NCI-H748 (cell line): ENCODE measurements around the gene NTM.
"Not testable (repeated sequence)": the region's sequence is repeated elsewhere in the genome, so short reads cannot be mapped to it uniquely, and the experiment has no call there.

ENCODE experiments used
- DNase-seq: peaks from one replicate; lab custom pipeline; 2025; ENCODE audit not compliant: unreplicated experiment; lab: John Stamatoyannopoulos, UW

NTM gene

DNA sequence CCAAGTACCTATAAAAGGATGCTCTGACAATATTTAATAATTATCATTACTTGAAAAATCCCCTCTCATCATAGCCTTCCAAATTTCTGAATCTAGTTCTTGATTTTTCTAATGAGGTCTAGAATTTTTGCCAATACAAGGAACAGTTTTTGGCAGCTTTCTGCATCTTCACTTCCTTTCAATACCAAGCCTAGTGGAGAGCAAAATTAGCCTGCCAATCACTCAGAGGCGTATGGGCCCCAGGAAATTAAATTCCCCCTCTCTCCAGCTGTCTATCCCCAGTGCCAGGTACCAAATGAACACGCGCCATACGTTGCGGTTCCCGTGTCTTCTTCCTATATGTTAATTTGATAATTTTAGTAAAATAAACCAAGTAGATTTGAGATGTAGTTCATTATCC is 293.9 kb downstream of the NTM start:
- DNase-seq: no peak

DNA sequence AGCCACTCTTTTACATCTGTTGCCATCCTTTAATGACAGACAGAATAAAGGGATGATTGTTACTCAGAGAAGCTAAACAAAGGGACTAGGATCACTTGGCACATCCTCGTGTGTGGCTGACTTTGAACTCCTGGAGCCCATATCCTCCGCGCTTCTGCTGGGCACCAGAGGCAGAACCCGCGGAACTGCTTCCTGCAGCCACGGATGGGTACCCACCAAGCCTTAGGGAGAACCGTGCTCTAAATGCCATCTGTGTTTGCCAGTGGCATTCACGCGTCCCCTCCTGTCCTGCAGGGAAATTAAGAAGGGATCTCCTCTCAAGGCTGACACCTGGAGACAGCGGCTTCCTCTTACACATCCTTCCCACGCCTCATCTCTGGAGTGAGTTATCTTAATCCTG is 294.4 kb downstream of the NTM start:
- DNase-seq: no peak

DNA sequence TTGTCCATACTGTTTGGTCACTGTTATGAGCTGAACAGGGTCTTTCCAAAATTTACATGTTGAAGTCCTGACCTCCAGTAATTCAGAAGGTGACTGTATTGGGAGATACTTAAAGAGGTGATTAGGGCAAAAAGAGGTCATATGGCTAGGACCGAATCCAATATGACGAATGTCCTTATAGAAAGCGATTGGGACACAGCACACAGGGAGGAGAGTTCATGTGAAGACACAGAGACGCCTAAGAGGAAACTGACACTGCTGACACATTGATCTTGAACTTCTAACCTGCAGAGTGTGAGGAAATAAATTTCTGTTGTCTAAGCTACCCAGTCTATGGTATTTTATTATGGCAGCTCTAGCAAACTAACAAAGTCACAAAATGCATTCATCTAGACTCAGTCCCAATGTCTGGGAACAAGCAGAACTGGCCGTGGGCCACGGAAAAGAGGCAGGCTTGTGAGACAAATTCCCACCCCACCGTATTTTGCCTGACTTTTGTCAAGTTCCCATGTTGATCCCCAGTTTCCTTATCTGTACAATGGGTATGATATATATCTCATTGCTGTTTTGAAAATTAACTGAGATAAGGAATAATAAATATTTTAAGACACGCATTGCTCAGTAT is 295.0 kb downstream of the NTM start:
- no peak for DNase-seq

DNA sequence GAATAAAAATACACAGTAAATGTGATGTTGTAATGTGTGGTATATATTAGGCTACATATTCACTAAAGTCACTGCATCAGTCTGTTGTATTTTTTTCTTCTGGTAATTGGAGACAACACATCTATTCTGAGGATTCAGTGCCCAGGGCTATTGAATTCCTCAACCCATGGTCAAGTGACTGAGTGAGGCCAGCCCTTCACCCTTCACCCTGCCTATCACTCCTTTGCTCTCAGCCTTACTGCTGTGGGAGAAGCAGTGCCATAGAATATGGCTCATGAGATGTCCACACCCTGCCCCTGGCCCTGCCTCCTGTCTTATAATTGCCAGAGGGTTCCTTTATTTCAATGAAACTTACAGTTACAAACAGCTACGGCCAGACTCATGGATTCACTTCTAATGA is 295.6 kb downstream of the NTM start:
- no peak for DNase-seq

DNA sequence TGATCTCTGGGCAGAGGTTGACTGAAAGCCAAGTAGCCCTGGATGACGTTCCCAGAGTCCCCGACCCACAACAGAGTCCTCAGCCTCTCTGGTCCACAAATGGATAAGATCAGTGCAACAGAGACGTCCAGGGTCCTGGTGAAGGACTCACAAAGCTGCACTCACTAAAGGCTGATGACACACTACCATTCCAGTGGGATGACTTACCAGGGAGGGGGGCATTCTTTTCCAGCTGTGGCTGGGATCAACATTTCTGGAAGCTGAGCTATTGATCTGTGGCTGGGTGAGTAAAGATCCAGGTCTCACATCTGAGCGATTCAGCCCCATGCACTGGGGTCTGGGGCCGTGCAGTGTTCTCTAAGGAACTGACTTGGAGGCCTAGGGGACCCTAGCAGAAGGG is 296.2 kb downstream of the NTM start:
- DNase-seq: no peak

DNA sequence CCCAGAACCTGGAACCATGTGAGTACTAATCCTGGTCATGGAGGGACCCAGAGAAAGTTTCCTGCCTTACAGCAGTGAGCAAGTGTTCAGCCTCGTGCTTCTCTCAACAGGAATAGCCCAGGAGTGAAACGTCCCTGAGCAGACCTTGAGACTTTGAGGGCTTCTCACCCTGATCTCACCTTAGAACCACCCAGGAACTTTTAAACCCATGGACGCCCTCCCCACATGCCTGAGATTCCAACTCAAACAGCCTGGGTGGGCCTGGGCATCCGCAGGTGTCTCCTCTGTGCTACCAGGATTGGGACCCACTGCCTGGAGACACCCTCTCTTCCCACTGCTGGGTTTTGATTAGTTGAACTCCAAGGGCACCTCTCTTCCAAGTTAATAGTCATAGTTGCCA is 297.2 kb downstream of the NTM start:
- no peak for DNase-seq

DNA sequence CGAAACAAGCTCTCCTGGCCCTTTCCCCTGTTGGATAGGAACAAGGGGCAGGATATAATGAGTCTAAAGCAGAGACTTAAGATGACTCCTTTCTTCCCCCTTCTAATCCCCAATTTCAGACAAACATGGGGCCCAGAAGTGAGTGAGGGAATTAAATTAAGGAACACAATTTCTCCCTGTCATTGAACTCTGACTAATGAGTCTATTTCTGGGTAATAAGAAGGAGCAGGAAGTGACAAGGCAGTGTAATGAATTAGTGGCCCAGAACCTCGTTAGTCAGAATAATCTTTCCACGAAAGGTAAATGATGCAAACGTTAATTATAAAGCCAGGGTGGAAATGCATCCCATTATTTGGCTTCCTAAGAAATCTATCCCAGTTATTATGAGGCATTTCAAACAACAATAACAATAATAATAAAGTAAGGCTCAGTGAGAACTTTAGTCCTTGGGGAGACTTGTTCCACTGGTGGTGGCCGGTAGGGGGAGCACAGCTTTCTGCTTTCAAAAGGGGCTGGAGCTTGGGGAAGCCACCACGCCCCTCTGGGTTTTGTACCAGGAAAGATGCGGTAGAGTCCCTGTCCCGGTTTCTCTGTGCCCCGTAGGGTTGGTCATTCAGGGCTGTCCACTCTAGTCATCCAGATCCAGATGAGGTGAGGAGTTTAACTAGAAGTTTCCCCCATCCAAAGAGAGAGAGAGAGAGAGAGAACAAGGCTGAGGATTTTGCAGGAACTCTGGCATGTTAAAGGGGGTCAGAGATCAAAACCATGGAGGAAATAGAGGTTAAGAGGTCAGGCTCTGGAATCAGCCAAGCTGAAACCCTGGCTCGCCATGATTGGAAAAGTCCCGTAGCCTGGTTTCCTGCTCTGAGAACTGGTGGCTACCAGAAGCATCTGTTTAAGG is 298.3 kb downstream of the NTM start:
- DNase-seq: peak; percentile 55

DNA sequence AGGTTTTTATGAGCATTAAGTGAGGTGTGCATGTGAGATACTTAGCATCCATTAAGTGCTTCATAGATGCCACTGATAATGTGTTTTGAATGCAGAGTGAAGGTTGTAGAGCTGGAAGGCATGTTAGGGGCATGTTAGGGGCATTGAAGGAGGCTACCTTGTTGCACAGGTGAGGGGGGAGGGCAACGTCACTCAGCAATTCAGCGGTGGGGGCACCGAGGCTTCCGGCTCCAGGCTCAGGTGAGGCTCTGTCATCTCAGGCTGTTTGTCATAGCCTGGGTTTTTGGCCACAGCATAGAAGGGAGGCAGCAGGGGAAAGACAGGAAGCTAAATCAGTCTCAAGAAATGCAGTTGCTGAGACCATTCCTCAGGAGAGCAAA is 299.0 kb downstream of the NTM start:
- no peak for DNase-seq

DNA sequence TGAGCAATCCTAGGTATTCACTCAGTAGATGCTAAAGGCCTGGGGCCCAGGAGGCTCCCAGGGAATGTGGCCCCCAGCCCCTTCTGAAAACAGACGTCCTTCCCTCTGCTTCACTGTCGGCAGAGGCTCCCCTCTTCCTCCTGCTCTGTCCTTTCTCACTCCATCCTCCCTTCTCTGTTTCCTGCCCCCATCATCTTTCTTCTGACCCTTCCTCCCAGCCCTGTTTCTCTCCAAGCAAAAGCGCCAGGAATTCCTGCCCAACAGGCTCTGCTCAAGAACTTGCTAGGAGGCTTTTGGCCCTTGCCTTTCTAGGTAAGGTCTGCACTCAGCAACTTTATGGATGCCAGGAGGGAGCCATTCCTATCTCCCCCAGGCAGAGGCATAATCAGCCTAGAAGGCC is 300.5 kb downstream of the NTM start:
- no peak for DNase-seq

DNA sequence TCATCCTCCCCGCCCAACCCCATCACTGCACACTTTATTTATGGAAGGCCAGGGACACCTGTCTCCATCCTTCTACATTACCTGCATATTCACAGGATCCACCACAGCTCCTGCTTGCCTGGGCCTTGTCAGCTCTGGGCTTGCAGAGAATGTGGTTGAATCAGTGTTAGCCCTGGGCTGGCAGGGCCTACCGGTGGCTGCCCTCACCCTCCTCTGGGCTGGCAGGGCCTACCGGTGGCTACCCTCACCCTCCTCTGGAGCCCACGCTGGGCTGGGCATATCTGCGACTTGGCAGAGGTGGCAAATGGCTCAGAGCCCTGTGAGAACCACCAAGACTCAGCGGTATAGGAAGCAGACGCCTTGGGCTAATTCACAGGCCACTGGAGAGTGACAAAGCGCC is 300.9 kb downstream of the NTM start:
- DNase-seq: no peak

DNA sequence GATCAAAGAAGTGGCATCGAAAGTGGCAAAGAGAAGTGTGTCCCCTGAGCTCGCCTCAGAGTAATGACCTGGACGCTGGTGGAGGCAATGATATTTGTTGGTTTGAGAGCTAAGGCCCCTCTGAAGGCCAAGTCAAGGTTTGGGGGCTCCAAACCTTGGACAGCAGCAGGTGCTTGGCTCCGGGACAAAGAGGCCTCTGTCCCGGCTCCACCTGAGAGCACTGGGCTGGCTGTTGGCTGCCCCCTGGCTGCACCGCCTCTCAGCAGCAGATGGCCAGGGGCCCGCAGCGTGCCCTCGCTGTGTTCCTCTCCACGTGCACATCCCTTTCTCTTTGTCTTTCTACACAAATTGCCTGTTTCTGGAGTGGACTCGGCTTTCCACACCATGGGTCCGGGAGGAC is 301.3 kb downstream of the NTM start:
- DNase-seq: no peak

DNA sequence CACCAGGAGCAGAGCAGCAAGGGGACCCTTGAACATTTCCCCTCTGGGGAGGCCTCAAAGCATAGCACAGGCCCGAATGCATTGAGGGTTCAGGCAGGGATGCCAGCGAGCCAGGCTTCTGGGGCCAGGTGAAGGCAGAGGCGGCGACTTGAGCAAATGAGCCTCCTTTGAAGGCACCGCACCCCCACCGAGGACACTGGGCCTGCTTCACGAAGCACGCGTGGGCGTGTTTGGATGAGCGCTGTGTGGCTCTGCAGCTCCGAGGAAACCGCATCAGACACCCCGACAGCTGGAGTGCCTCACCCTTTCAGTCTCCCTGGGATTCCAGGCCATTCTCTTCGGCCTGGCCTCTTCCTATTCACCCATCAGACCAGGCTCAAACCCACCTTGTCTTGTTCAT is 301.8 kb downstream of the NTM start:
- DNase-seq: no peak

DNA sequence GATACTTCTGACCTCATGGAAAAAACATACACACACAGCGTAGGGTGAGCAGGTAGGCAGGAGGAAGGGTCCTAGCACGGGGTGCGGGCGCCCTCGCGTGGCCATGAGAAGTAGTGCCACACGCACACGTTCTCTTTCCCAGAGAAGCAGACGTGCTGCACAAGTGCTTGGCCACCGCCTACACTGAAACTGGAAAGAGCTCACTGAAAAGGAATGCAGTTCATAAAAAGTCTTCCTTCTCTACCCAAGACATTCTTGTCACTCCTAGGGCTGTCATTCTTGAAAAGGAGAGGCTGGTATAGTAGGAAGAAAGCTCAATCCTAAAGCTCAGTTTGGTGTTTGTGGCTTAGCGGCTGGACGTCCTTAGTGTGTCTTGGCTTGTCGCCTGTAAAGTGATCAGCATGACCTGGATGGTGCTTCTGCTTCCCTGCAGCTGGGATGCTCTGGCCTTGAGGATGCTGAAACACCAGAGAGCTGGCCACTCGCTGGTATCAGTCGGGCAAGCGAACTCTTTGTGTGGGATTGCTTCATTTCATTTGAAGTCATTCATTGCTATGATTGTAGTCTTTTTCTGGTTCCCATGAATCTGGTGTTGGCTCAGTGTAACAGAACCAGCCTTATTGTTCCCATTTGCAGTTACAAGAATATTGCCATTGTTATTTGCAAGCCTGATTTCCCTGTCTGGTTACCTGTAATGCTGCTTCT is 303.8 kb downstream of the NTM start:
- peak; percentile 51 for DNase-seq

DNA sequence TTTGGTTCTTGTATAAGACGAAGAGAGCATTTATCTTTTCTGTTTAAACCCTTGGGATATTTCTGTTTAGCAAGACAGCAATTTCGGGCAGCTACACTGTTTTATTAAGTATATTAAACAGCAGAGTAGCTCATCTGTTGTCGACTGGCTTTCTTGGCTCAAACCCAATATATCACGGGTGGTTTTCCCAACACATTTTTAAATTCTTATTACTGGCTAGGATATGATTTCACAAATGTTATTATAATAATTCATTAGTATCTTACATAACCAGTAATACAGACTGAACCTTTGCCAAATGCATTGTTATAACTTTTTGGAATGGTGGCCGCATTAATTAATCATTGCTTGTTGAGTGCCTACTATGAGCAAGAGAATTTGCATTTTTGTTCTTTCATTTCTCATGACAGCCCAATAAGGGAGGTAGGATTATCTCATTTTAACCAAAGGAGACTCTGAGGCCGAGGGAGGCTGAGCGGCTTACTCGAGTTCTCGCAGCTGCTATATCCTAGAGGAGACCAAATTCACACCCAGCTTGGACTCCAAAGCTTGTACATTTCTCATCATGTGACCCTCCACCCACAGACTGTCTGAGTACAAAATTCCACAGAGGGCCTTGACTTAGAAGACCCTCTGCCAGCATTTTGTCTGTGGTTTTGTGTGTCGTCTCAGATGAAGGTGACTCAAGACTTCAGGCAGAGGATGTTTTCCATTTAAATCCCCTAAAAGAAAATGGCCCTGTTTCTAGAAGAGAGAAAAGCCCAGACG is 304.9 kb downstream of the NTM start:
- DNase-seq: no peak

DNA sequence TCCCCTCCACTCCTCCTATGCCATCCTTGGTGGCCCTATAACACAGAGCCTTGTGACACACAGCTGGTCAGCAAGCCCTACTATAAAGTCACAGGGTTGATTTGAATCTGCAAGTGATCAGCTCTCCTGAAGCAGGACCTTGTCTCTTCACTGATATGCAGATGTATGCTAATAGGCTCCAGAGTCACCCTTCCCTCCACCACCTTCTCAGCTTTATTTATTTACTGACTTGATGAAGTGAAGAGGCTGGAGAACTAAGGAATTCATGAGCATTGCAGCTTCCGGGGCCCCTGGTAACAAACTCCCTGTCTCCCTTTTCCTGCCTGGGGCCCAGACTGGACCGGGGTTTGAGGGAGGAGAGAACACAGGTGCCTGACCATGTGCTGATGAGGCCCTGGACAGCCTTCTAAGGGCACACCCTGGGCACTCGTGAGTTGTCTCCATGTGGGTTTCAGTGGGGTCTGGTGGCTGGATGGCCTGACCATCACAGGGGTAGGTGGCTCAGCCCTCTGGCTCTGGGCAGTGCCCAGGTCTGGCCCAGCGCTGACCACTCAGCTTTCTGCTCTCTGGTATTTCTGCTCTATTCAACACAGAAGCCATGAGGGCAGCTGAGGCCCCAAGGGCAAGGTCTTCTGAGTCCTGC is 307.5 kb downstream of the NTM start:
- DNase-seq: no peak

DNA sequence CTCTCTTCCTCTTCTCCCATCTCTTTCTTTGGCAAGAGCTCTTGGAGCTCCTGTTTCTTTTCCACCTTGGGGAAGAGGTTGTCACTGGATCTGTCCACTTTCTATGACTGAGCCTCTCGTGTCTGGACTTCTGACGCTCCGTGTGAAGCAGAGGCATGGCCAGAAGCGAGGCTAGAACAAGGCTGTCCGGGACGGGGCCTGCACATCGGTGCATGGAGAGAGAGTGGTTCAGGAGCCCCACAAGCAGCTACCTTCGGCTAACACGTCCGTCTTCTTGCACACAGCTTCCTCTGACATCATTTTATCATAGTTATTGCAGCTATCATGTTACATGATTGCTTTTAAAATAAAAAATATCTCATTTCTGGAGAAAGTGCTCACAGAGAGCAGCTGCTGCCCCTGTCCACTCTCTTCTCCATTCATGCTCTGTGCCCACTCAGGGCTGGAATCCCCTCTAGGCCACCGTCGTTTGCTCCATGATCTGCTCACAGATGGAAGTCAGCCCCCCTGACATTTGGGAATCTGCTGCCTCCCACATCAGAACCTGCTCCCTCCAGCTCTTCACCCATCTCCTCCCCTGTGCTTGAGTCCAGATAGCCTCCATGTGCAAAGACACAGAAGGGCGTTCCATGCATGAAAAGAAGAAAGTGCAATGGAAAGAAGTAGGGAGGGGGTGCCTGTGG is 308.4 kb downstream of the NTM start:
- no peak for DNase-seq

DNA sequence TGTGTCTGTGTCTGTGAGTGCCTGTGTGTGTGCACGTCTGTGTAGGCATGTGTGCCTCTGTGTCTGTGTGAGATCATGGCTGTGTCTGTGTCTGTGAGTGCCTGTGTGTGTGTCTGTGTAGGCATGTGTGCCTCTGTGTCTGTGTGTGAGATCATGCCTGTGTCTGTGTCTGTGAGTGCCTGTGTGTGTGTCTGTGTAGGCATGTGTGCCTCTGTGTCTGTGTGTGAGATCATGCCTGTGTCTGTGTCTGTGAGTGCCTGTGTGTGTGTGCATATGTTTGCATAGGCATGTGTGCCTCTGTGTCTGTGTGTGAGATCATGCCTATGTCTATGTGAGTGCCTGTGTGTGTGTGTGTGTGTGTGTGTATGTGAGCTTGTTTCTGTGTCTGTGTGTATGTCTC is 310.0 kb downstream of the NTM start:
- not testable (repeated sequence) for DNase-seq

DNA sequence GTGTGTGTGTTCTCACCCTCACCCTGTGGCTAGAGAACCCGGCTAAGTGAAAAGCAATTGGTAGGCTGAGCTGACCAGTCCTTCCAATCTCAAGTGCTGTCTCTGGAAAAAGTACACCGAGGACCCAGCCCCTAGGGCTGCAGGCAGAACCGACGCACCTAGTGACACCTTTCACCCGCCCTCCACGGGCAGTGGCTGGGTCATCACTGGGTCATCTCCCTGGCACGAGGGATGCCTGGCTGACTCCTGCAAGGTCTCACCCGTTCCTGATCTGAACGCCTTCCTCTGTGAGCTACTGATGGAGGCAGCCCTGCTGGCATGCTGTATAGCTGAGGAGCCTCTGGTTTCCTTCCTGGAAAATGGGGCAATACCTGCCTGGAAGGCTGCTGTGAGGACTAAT is 311.5 kb downstream of the NTM start:
- DNase-seq: no peak

DNA sequence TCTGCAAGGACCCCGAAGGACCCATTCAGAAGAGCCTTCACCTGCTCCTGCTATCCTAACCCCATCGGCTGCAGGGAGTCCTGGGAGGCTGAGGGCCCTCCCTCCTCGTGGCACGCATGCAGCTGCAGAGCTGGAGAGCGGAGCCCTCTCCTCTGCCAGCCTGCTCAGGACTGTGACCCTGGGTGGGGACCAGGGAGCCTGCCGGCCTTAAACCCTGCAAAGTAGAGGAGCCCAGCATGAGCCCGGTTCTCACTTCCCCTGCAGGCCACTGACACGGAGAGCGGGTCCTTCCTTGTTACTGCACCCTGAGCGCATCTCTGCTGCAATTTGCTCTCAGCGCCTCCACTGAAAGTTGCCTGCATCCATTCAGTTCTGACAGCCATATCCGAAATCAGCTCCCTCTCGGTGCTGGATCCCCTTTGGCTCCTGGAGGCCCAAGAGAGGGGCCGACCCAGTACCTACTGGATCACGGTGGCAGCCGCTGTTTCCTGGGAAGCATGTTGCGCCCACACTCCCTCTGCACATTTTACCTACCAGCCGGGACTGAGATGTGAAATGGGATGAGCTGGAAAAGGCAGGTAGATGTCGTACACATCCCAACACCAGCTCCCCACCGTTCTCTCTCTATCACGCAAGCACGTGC is 312.1 kb downstream of the NTM start:
- DNase-seq: no peak

DNA sequence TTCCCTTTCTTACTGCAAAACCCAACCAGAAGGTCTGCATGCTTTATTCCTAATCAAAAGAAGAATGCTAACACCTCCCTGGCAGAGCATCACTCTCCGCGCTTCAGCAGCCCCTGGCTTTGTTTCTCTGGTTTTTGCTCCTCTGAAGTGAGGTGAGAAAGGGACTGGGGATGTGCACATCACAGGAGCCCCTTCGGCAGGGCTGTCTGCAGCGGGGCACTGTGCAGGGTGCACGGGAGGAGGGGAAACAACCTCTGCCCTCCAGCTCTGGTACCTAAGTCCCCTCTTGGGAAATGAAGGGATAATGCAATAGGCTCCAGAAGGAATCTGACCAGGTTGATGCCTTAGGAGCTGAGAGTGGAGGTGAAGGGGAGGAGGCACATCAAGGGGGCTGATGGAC is 312.7 kb downstream of the NTM start:
- DNase-seq: no peak
